HEK293 (cell line): ENCODE measurements around the gene LENEP.

Source experiments
- CTCF ChIP-seq: fragments of 450-650 bp; formaldehyde crosslinking; IDR thresholded peaks from 2 replicates; pipeline ENCODE4 v1.5.1; 2016; ENCODE audit warnings: missing biosample characterization, missing genetic modification characterization
- MYNN ChIP-seq: fragments of 450-650 bp; formaldehyde crosslinking; IDR thresholded peaks from 2 replicates; pipeline ENCODE4 v1.5.1; 2016; ENCODE audit warnings: missing biosample characterization, missing genetic modification characterization, borderline replicate concordance
- SETDB1 ChIP-seq: IDR thresholded peaks from one replicate; pipeline ENCODE4 v1.6.1; 2017; ENCODE audit warnings: mild to moderate bottlenecking, low read length, moderate library complexity, mixed read lengths; ENCODE audit not compliant: insufficient read length
- ZBTB17 ChIP-seq: fragments of 450-650 bp; formaldehyde crosslinking; IDR thresholded peaks from 2 replicates; pipeline ENCODE4 v1.5.1; 2016; ENCODE audit warnings: missing biosample characterization, missing genetic modification characterization
- ZBTB21 ChIP-seq: fragments of 450-650 bp; formaldehyde crosslinking; IDR thresholded peaks from 2 replicates; pipeline ENCODE4 v1.5.1; 2017; ENCODE audit warnings: missing biosample characterization, missing genetic modification characterization
- ZNF214 ChIP-seq: fragments of 450-650 bp; formaldehyde crosslinking; IDR thresholded peaks from 2 replicates; pipeline ENCODE4 v1.5.1; 2017; ENCODE audit warnings: missing biosample characterization, mild to moderate bottlenecking, missing genetic modification characterization, borderline replicate concordance
- TF ChIP-seq, protein P1 (sequence below): fragments of 450-650 bp; formaldehyde crosslinking; IDR thresholded peaks from 2 replicates; pipeline ENCODE4 v1.5.1; 2016; ENCODE audit warnings: missing biosample characterization, missing genetic modification characterization

GRCh38 chr1:155030899-155031298 is 37.5 kb downstream of the LENEP start:
- TF ChIP-seq SETDB1 (no peak), CTCF (tag by site-specific recombination) (no peak), ZBTB17 (tag by site-specific recombination) (no peak), ZNF214 (no peak), ZBTB21 (no peak), MYNN (tag by site-specific recombination) (no peak)
- TF ChIP-seq, protein P1, sequence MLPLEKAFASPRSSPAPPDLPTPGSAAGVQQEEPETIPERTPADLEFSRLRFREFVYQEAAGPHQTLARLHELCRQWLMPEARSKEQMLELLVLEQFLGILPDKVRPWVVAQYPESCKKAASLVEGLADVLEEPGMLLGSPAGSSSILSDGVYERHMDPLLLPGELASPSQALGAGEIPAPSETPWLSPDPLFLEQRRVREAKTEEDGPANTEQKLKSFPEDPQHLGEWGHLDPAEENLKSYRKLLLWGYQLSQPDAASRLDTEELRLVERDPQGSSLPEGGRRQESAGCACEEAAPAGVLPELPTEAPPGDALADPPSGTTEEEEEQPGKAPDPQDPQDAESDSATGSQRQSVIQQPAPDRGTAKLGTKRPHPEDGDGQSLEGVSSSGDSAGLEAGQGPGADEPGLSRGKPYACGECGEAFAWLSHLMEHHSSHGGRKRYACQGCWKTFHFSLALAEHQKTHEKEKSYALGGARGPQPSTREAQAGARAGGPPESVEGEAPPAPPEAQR (tag by site-specific recombination): no peak
